Dendritic cell treated with granulocyte-macrophage colony-stimulating factor and Interleukin-4, amounts not matched to agents 40 ng/mL and 50 ng/mL, for 4 days (primary cell): Measurements from ENCODE around the gene MBP.
A peak's percentile ranks its signal among the peaks of the same experiment; 100 is the strongest.
"Not testable (repeated sequence)": the region's sequence is repeated elsewhere in the genome, so short reads cannot be mapped to it uniquely, and the experiment has no call there.

Experiments
- H3K27ac Mint-ChIP-seq: one replicate; pipeline ENCODE4 v1.8.0; 2022; ENCODE audit warnings: mild to moderate bottlenecking, mixed read lengths
- H3K27me3 Mint-ChIP-seq: one replicate; pipeline ENCODE4 v1.8.0; 2022; ENCODE audit warnings: mild to moderate bottlenecking, mixed read lengths
- H3K36me3 Mint-ChIP-seq: one replicate; pipeline ENCODE4 v1.8.0; 2022; ENCODE audit warnings: low read depth, mixed read lengths
- H3K4me1 Mint-ChIP-seq: one replicate; pipeline ENCODE4 v1.8.0; 2022; ENCODE audit warnings: low read depth, mixed read lengths
- H3K4me3 Mint-ChIP-seq: one replicate; pipeline ENCODE4 v1.8.0; 2022; ENCODE audit warnings: mild to moderate bottlenecking, moderate library complexity, mixed read lengths
- H3K9me3 Mint-ChIP-seq: one replicate; pipeline ENCODE4 v1.8.0; 2022; ENCODE audit warnings: mixed read lengths
- intact Hi-C: fragments of 100-400 bp; cut with micrococcal nuclease; formaldehyde crosslinking; loops from one replicate; pipeline ENCODE4 v1.15.0; 2022

The MBP gene

GRCh38 chr18:76970770-76971559, 161.6 kb downstream of the MBP start:
- Mint-ChIP-seq H3K4me1 (peaks cover 18% of the 10 kb centered on the region), H3K27ac (peak overlapping the region; percentile 59), H3K36me3 (peaks cover 22% of the 10 kb centered on the region), H3K4me3 (no peak overlapping the region), H3K27me3 (no peaks in the 10 kb centered on the region), H3K9me3 (no peaks in the 10 kb centered on the region)
- intact Hi-C loops, result no loop called here

- no peak overlapping the region for H3K27ac Mint-ChIP-seq
- no peaks in the 10 kb centered on the region for H3K27me3 Mint-ChIP-seq
- no peak overlapping the region for H3K4me3 Mint-ChIP-seq
- H3K9me3 Mint-ChIP-seq, result no peaks in the 10 kb centered on the region
- intact Hi-C loops, result no loop called here
- H3K4me1 Mint-ChIP-seq, result peaks cover 26% of the 10 kb centered on the region
- H3K36me3 Mint-ChIP-seq, result peaks cover 17% of the 10 kb centered on the region
These were observed 164.7 kb downstream of the MBP start for GRCh38 chr18:76967721-76968472.

GRCh38 chr18:76967299-76967698, 165.3 kb downstream of the MBP start:
- H3K4me3 Mint-ChIP-seq, intact Hi-C loops, H3K27ac Mint-ChIP-seq, H3K27me3 Mint-ChIP-seq, H3K9me3 Mint-ChIP-seq: not testable (repeated sequence)
- peaks cover 18% of the 10 kb centered on the region for H3K36me3 Mint-ChIP-seq
- peaks cover 27% of the 10 kb centered on the region for H3K4me1 Mint-ChIP-seq

- H3K27ac Mint-ChIP-seq, H3K27me3 Mint-ChIP-seq, H3K4me3 Mint-ChIP-seq, intact Hi-C loops, H3K9me3 Mint-ChIP-seq: not testable (repeated sequence)
- H3K36me3 Mint-ChIP-seq, result peaks cover 31% of the 10 kb centered on the region
- peaks cover 15% of the 10 kb centered on the region for H3K4me1 Mint-ChIP-seq
These were observed 166.9 kb downstream of the MBP start for GRCh38 chr18:76965555-76966151.

GRCh38 chr18:76963936-76964335, 168.6 kb downstream of the MBP start:
- Mint-ChIP-seq H3K27me3 (no peaks in the 10 kb centered on the region), H3K36me3 (peaks cover 46% of the 10 kb centered on the region), H3K9me3 (no peaks in the 10 kb centered on the region), H3K4me3 (no peak overlapping the region), H3K4me1 (peaks cover 15% of the 10 kb centered on the region), H3K27ac (peak overlapping the region; percentile 62)
- intact Hi-C loops, result no loop called here

- Mint-ChIP-seq H3K27me3 (no peaks in the 10 kb centered on the region), H3K36me3 (peaks cover 53% of the 10 kb centered on the region), H3K4me3 (no peak overlapping the region), H3K9me3 (no peaks in the 10 kb centered on the region), H3K27ac (no peak overlapping the region), H3K4me1 (peaks cover 15% of the 10 kb centered on the region)
- intact Hi-C loops, result no loop called here
These were observed 169.7 kb downstream of the MBP start for GRCh38 chr18:76962851-76963250.

- intact Hi-C loops, result no loop called here
- Mint-ChIP-seq H3K36me3 (peaks cover 76% of the 10 kb centered on the region), H3K27me3 (no peaks in the 10 kb centered on the region)
These were observed 172.0 kb downstream of the MBP start for GRCh38 chr18:76960528-76961035.

GRCh38 chr18:76959605-76960004, 173.0 kb downstream of the MBP start:
- H3K4me3 Mint-ChIP-seq, result no peak overlapping the region
- H3K27ac Mint-ChIP-seq, result no peak overlapping the region
- no peaks in the 10 kb centered on the region for H3K27me3 Mint-ChIP-seq
- peaks cover 15% of the 10 kb centered on the region for H3K4me1 Mint-ChIP-seq
- peaks cover 82% of the 10 kb centered on the region for H3K36me3 Mint-ChIP-seq
- intact Hi-C loops, result no loop called here
- no peaks in the 10 kb centered on the region for H3K9me3 Mint-ChIP-seq

More at GRCh38 chr18:76960528-76961035, 172.0 kb downstream of the MBP start:
- Mint-ChIP-seq H3K4me3 (no peak overlapping the region), H3K4me1 (peaks cover 15% of the 10 kb centered on the region), H3K27ac (no peak overlapping the region), H3K9me3 (no peaks in the 10 kb centered on the region)

GRCh38 chr18:76958692-76959341, 173.8 kb downstream of the MBP start:
- Mint-ChIP-seq H3K27me3 (no peaks in the 10 kb centered on the region), H3K9me3 (no peaks in the 10 kb centered on the region), H3K4me1 (peaks cover 11% of the 10 kb centered on the region), H3K36me3 (peaks cover 86% of the 10 kb centered on the region), H3K27ac (no peak overlapping the region), H3K4me3 (no peak overlapping the region)
- intact Hi-C loops, result no loop called here

GRCh38 chr18:76957384-76958355, 174.9 kb downstream of the MBP start:
- Mint-ChIP-seq H3K27ac (no peak overlapping the region), H3K27me3 (no peaks in the 10 kb centered on the region), H3K36me3 (peaks cover 95% of the 10 kb centered on the region), H3K4me1 (no peaks in the 10 kb centered on the region), H3K4me3 (no peak overlapping the region), H3K9me3 (no peaks in the 10 kb centered on the region)
- intact Hi-C loops, result no loop called here

- intact Hi-C loops, result no loop called here
- H3K27me3 Mint-ChIP-seq, result no peaks in the 10 kb centered on the region
- H3K36me3 Mint-ChIP-seq, result peaks cover 95% of the 10 kb centered on the region
- H3K4me1 Mint-ChIP-seq, result no peaks in the 10 kb centered on the region
- H3K4me3 Mint-ChIP-seq, result no peak overlapping the region
- H3K9me3 Mint-ChIP-seq, result no peaks in the 10 kb centered on the region
- no peak overlapping the region for H3K27ac Mint-ChIP-seq
These were observed 175.9 kb downstream of the MBP start for GRCh38 chr18:76956648-76957047.

- Mint-ChIP-seq H3K4me1 (no peaks in the 10 kb centered on the region), H3K9me3 (no peaks in the 10 kb centered on the region), H3K4me3 (no peak overlapping the region), H3K27ac (no peak overlapping the region), H3K27me3 (no peaks in the 10 kb centered on the region), H3K36me3 (peaks cover 94% of the 10 kb centered on the region)
- intact Hi-C loops, result no loop called here
These were observed 176.9 kb downstream of the MBP start for GRCh38 chr18:76955524-76956170.
